GM12878 (cell line): ENCODE measurements around the gene TANC1. TPM values are rescaled to one million over a fixed set of nuclear protein-coding genes. Genes with fewer than 3 reads are reported as not detected.

ENCODE experiments used
- ATAC-seq: fragments of 200-7000 bp; cut with Tn5 transposase; 3 replicates; pipeline ENCODE4 v1.9.1; 2020; ENCODE audit warnings: mild to moderate bottlenecking, moderate library complexity
- BruUV-seq: library from RNA; stranded (reverse); fragments of 400-500 nt; replicated peaks from 2 replicates; lab custom pipeline; 2021; lab: Mats Ljungman, UMichigan
- CTCF ChIA-PET: fragments of 300-600 bp; sonication (Branson Sonifier 250); formaldehyde crosslinking; extraction: SDS; loops from one replicate; lab custom pipeline; 2021; ENCODE audit warnings: inconsistent platforms; lab: Yijun Ruan, JAX
- POLR2A ChIA-PET: fragments of 350-600 bp; formaldehyde crosslinking; extraction: SDS; loops from one replicate; lab custom pipeline; 2021; ENCODE audit warnings: inconsistent platforms; lab: Charles Lee
- RAD21 ChIA-PET: fragments of 300-600 bp; sonication (Branson Sonifier 250); formaldehyde crosslinking; loops from one replicate; lab custom pipeline; 2023; ENCODE audit warnings: antibody characterized with exemption; ENCODE audit not compliant: unreplicated experiment; lab: Charles Lee
- SMC1A ChIA-PET: fragments of 300-600 bp; sonication (Branson Sonifier 250); formaldehyde crosslinking; loops from one replicate; lab custom pipeline; 2023; ENCODE audit not compliant: unreplicated experiment, uncharacterized antibody; lab: Charles Lee
- DNase-seq: peaks from one replicate; pipeline ENCODE4 v3.0.0-alpha.2; 2011; ENCODE audit warnings: low read depth, low spot score
- FAIRE-seq: peaks from 3 replicates; lab custom pipeline; 2011; peaks lifted over from hg19 to GRCh38; lab: Jason Lieb, UNC
- H2AFZ ChIP-seq: 2 replicates; pipeline ENCODE4 v1.6.0; 2011; ENCODE audit warnings: low read depth, low read length, control low read depth; ENCODE audit not compliant: control insufficient read depth
- H3K27ac ChIP-seq: 2 replicates; pipeline ENCODE4 v1.5.1; 2011; ENCODE audit warnings: control low read depth; ENCODE audit not compliant: control insufficient read depth, insufficient read depth
- H3K27me3 ChIP-seq, 2 experiments: replicated peaks in 1 of 2; 2 replicates each; pipeline versions ENCODE4 v1.6.0 to v1.6.1; 2011; ENCODE audit warnings: low read length in 1 of 2; ENCODE audit not compliant: control insufficient read depth in 2 of 2, insufficient read depth in 2 of 2
- H3K36me3 ChIP-seq, 2 experiments: 2 replicates each; pipeline ENCODE4 v1.5.1; 2011; ENCODE audit warnings: low read length in 1 of 2; ENCODE audit not compliant: control insufficient read depth in 2 of 2, insufficient read depth in 2 of 2
- H3K4me1 ChIP-seq: 2 replicates; pipeline ENCODE4 v1.6.1; 2011; ENCODE audit warnings: mild to moderate bottlenecking, low read length, moderate library complexity, mixed read lengths; ENCODE audit not compliant: control insufficient read depth, insufficient read depth
- H3K4me2 ChIP-seq: 2 replicates; pipeline ENCODE4 v1.6.0; 2011; ENCODE audit warnings: control low read depth; ENCODE audit not compliant: control insufficient read depth, insufficient read depth
- H3K4me3 ChIP-seq: fragments of 200-600 bp; sonication (generic); 2 replicates; pipeline ENCODE4 v1.5.1; 2016
- H3K79me2 ChIP-seq: 2 replicates; pipeline ENCODE4 v1.6.0; 2011; ENCODE audit warnings: low read length; ENCODE audit not compliant: control insufficient read depth, insufficient read depth
- H3K9ac ChIP-seq: 2 replicates; pipeline ENCODE4 v1.8.0; 2011; ENCODE audit warnings: low read length, control low read depth, mixed read lengths; ENCODE audit not compliant: control insufficient read depth, insufficient read depth
- H3K9me3 ChIP-seq: replicated peaks from 3 replicates; pipeline ENCODE4 v1.5.1; 2011; ENCODE audit warnings: mild to moderate bottlenecking, low read length; ENCODE audit not compliant: control insufficient read depth, insufficient read depth
- H4K20me1 ChIP-seq: 2 replicates; pipeline ENCODE4 v1.6.0; 2011; ENCODE audit not compliant: control insufficient read depth, insufficient read depth
- CBX3 ChIP-seq: fragments of 200-600 bp; sonication (generic); IDR thresholded peaks from 2 replicates; pipeline ENCODE4 v1.6.1; 2016; ENCODE audit warnings: low read depth, borderline replicate concordance
- EGR1 ChIP-seq, 2 experiments: IDR thresholded peaks; 1 replicate in 1 of 2; 2 replicates in 1 of 2; pipeline ENCODE4 v1.6.1; 2011 to 2012; ENCODE audit warnings: low read depth in 2 of 2, low read length in 2 of 2, borderline replicate concordance in 1 of 2, mild to moderate bottlenecking in 1 of 2, moderate library complexity in 1 of 2
- FOS ChIP-seq: IDR thresholded peaks from 3 replicates; pipeline ENCODE4 v1.6.1; 2011; ENCODE audit warnings: borderline replicate concordance; ENCODE audit not compliant: insufficient read length; ENCODE audit errors: extremely low read depth
- GABPA ChIP-seq: IDR thresholded peaks from 2 replicates; pipeline ENCODE4 v1.6.1; 2014; ENCODE audit warnings: antibody characterized with exemption, low read depth, mild to moderate bottlenecking, inconsistent platforms
- HCFC1 ChIP-seq: fragments of 150-350 bp; IDR thresholded peaks from 2 replicates; pipeline ENCODE4 v1.6.1; 2014; ENCODE audit warnings: low read length
- IKZF1 ChIP-seq: fragments of 450-650 bp; conservative IDR thresholded peaks from 2 replicates; pipeline ENCODE4 v1.6.1; 2017; ENCODE audit warnings: antibody characterized with exemption, mild to moderate bottlenecking
- IKZF2 ChIP-seq, 2 experiments: fragments of 450-650 bp; IDR thresholded peaks; 2 replicates each; pipeline ENCODE4 v1.6.1; 2017; ENCODE audit warnings: mild to moderate bottlenecking in 2 of 2, moderate library complexity in 2 of 2
- JUNB ChIP-seq: IDR thresholded peaks from 2 replicates; pipeline ENCODE4 v1.6.1; 2016; ENCODE audit warnings: antibody characterized with exemption, mild to moderate bottlenecking
- MYB ChIP-seq: fragments of 150-350 bp; IDR thresholded peaks from 2 replicates; pipeline ENCODE4 v1.6.1; 2014; ENCODE audit warnings: mild to moderate bottlenecking, low read depth, low read length, borderline replicate concordance
- NBN ChIP-seq: fragments of 450-650 bp; IDR thresholded peaks from 2 replicates; pipeline ENCODE4 v1.6.1; 2016
- NFYB ChIP-seq: IDR thresholded peaks from 2 replicates; pipeline ENCODE4 v1.6.1; 2011; ENCODE audit warnings: low read depth, mild to moderate bottlenecking, low read length, improper control_type of control experiment, moderate library complexity; ENCODE audit not compliant: insufficient read depth
- RAD21 ChIP-seq: IDR thresholded peaks from 2 replicates; pipeline ENCODE4 v1.6.1; 2011; ENCODE audit warnings: mild to moderate bottlenecking, low read depth, low read length, moderate library complexity; ENCODE audit not compliant: insufficient read depth
- RB1 ChIP-seq: fragments of 450-650 bp; formaldehyde crosslinking; IDR thresholded peaks from 2 replicates; pipeline ENCODE4 v1.6.1; 2017; ENCODE audit warnings: mild to moderate bottlenecking, borderline replicate concordance
- SIN3A ChIP-seq: IDR thresholded peaks from 2 replicates; pipeline ENCODE4 v1.6.1; 2012; ENCODE audit warnings: low read depth, low read length, improper control_type of control experiment
- SPI1 ChIP-seq: IDR thresholded peaks from 2 replicates; pipeline ENCODE4 v1.6.1; 2011; ENCODE audit warnings: low read depth, mild to moderate bottlenecking, low read length, moderate library complexity, borderline replicate concordance; ENCODE audit not compliant: insufficient read depth
- SREBF1 ChIP-seq: IDR thresholded peaks from 2 replicates; pipeline ENCODE4 v1.6.1; 2012; ENCODE audit warnings: mild to moderate bottlenecking, low read length
- SUZ12 ChIP-seq: fragments of 200-600 bp; sonication (generic); IDR thresholded peaks from one replicate; pipeline ENCODE4 v1.6.1; 2018; ENCODE audit warnings: antibody characterized with exemption, mild to moderate bottlenecking; ENCODE audit not compliant: unreplicated experiment
- TARDBP ChIP-seq: IDR thresholded peaks from 2 replicates; pipeline ENCODE4 v1.6.1; 2016; ENCODE audit warnings: borderline replicate concordance
- WGBS: methylation state at CpG from one replicate; pipeline ENCODE4 v1.1.6; 2016; ENCODE audit warnings: low lambda C conversion rate; ENCODE audit not compliant: insufficient replicate concordance, insufficient coverage; ENCODE audit errors: missing lambda C conversion rate; 5-methylcytosine and 5-hydroxymethylcytosine counted together
- in situ Hi-C: fragments of 300-500 bp; cut with MboI; formaldehyde crosslinking; loops from 9 replicates; pipeline ENCODE4 v1.14.3; 2018; ENCODE audit warnings: mixed read lengths
- intact Hi-C: fragments of 100-400 bp; cut with micrococcal nuclease; formaldehyde crosslinking; loops from one replicate; pipeline ENCODE4 v1.14.2; 2022; ENCODE audit not compliant: unreplicated experiment
- polyA plus RNA-seq, 11 experiments: library from polyadenylated mRNA; depleted of rRNA in 4 of 11; unstranded in 6 of 11; stranded (reverse) in 5 of 11; fragments of >200 nt; fragmentation: Nextera tagmentation in 4 of 11; fragmentation: Illumina TruSeq in 1 of 11; extraction: Ambion mirVana in 4 of 11; extraction: Trizol in 1 of 11; gene quantifications; 1 replicate in 1 of 11; 2 replicates in 10 of 11; pipeline versions ENCODE4 v1.2.1 to v1.2.3, GENCODE V29; 2011 to 2016; ENCODE audit warnings: inconsistent platforms in 2 of 11, missing spikeins in 2 of 11, low read depth in 1 of 11
- total RNA-seq, 4 experiments: library from RNA; depleted of rRNA in 3 of 4; stranded (reverse); fragments of >200 nt in 3 of 4; fragmentation: Illumina TruSeq in 1 of 4; extraction: Trizol in 1 of 4; gene quantifications; 2 replicates each; pipeline versions ENCODE4 v1.2.1 to v1.2.3, GENCODE V29; 2013 to 2021
- TF ChIP-seq, protein P1 (sequence below): fragments of 450-650 bp; IDR thresholded peaks from 2 replicates; pipeline ENCODE4 v1.6.1; 2017; ENCODE audit warnings: low read depth, mild to moderate bottlenecking, moderate library complexity
- TF ChIP-seq, protein P2 (sequence below): IDR thresholded peaks from 2 replicates; pipeline ENCODE4 v1.6.1; 2011; ENCODE audit warnings: mild to moderate bottlenecking, low read depth, low read length, moderate library complexity; ENCODE audit not compliant: insufficient replicate concordance

Gene TANC1
- total and polyA plus RNA-seq, 10 of the 15 experiments (the other 5 are each of a cell fraction or from before 2014, with no cell fraction given) = 0.05 to 5.0 (median 0.34) TPM

DNA sequence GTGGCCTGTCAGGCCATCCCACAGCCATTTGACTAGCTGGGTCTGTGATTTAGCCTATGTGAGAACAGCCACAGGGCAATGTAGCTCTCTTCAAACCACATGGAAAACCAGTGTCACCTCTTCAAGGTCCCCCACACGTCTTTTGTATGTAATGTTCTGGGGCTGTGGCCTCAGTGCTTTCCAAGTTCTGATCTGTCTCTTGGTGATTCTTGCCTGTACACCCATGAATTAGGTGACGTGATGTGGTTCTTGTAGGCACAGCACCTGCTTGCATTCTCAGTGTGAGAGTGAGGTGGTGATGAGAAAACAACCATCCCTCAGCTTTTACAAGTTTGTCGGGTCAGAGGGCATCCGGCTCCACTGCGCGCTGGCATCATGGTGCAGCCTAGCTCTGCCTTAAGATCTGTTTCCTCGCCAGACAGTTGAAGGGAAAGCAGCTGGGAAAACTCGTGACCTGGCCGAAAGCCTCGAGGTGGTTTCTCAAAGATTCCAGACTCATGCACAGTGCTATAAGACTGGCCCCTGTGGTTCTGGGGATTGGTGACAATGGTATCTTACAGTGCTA, 125.8 kb downstream of the TANC1 start:
- Histone ChIP-seq H3K36me3 (no peaks in the 10 kb centered on the region), H3K4me3 (no peak overlapping the region), H3K4me2 (no peak overlapping the region), H3K9me3 (peaks cover 12% of the 10 kb centered on the region; the same call in 2 of the 3 replicates), H3K4me1 (peaks cover 16% of the 10 kb centered on the region), H2AFZ (no peak overlapping the region), H3K79me2 (no peaks in the 10 kb centered on the region), H4K20me1 (no peaks in the 10 kb centered on the region), H3K27ac (no peak overlapping the region), H3K9ac (no peak overlapping the region), H3K27me3 (no peaks in the 10 kb centered on the region)
- FAIRE-seq (no peak), DNase-seq (no peak), ATAC-seq (no peak; the same call in 1 of the 3 replicates)
- ChIA-PET RAD21 (no interaction called here), POLR2A (interaction anchor here (0.6 kb wide), 1 partner anchor 196 kb away, joined by 5 read pairs; no protein-coding TSS in a partner anchor), CTCF (interaction anchor here (0.6 to 1.0 kb wide), 3 partner anchors 25 to 620 kb away, joined by 3 to 4 read pairs (median 3); no protein-coding TSS in a partner anchor), SMC1A (no interaction called here)
- TF ChIP-seq SPI1 (no peak), NBN (no peak), MYB (no peak), JUNB (no peak), TARDBP (no peak), FOS (no peak), CBX3 (no peak), SIN3A (no peak), HCFC1 (no peak), RAD21 (no peak), IKZF1 (no peak), RB1 (no peak), SREBF1 (no peak), EGR1 (IDR thresholded peaks at IDR 0.05; ENCODE audit: borderline replicate concordance in 1 of 2, low read depth in 2 of 2, low read length in 2 of 2) (no peak), GABPA (no peak), SUZ12 (no peak), IKZF2 (IDR thresholded peaks at IDR 0.05) (no peak), NFYB (no peak)
- TF ChIP-seq, protein P1, sequence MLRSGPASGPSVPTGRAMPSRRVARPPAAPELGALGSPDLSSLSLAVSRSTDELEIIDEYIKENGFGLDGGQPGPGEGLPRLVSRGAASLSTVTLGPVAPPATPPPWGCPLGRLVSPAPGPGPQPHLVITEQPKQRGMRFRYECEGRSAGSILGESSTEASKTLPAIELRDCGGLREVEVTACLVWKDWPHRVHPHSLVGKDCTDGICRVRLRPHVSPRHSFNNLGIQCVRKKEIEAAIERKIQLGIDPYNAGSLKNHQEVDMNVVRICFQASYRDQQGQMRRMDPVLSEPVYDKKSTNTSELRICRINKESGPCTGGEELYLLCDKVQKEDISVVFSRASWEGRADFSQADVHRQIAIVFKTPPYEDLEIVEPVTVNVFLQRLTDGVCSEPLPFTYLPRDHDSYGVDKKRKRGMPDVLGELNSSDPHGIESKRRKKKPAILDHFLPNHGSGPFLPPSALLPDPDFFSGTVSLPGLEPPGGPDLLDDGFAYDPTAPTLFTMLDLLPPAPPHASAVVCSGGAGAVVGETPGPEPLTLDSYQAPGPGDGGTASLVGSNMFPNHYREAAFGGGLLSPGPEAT = no peak
- TF ChIP-seq, protein P2, sequence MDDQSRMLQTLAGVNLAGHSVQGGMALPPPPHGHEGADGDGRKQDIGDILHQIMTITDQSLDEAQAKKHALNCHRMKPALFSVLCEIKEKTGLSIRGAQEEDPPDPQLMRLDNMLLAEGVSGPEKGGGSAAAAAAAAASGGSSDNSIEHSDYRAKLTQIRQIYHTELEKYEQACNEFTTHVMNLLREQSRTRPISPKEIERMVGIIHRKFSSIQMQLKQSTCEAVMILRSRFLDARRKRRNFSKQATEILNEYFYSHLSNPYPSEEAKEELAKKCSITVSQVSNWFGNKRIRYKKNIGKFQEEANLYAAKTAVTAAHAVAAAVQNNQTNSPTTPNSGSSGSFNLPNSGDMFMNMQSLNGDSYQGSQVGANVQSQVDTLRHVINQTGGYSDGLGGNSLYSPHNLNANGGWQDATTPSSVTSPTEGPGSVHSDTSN = no peak
- intact Hi-C loops (no loop called here), in situ Hi-C loops (no loop called here)
- no TSS peak for BruUV-seq
- 90% methylated on average over 10 of the region's 10 CpGs for WGBS
